GM19324 (cell line): ENCODE data around the gene ZDHHC17.
A peak's percentile ranks its signal among the peaks of the same experiment; 100 is the strongest.

ENCODE experiments used
- ATAC-seq: cut with Tn5 transposase; IDR thresholded peaks from one replicate; pipeline ENCODE4 v1.9.1; 2021; ENCODE audit warnings: mild to moderate bottlenecking, moderate library complexity; ENCODE audit not compliant: unreplicated experiment, low FRiP score

ZDHHC17 gene

DNA sequence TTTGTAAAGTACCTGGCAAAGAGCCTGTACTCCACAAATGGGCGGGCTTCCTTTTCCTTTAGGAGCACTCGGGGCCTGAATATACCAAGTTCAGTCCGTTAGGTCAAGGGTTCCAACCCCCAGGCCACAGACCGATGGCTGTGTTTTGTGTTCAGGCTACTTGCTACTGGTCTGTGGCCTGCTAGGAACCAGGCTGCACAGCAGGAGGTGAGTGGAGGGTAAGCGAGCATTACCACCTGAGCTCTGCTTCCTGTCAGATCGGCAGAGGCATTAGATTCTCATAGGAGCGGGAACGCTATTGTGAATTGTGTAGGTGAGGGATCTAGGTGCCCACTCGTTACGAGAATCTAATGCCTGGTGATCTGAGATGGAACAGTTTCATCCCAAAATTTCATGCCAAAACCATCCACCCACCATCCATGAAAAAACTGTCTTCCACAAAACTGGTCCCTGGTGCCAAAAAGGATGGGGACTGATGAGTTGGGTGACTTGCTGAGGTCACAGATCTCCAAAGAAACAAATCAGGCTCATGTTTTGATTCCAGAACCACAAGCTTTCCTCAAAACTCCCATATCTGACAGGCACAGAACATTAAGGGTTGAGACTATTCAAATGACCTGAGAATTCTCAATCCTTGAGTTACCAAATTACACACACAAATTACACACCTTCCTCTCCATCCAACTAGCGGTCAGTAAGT lies 110.7 kb downstream of the ZDHHC17 start:
- no peak for ATAC-seq

DNA sequence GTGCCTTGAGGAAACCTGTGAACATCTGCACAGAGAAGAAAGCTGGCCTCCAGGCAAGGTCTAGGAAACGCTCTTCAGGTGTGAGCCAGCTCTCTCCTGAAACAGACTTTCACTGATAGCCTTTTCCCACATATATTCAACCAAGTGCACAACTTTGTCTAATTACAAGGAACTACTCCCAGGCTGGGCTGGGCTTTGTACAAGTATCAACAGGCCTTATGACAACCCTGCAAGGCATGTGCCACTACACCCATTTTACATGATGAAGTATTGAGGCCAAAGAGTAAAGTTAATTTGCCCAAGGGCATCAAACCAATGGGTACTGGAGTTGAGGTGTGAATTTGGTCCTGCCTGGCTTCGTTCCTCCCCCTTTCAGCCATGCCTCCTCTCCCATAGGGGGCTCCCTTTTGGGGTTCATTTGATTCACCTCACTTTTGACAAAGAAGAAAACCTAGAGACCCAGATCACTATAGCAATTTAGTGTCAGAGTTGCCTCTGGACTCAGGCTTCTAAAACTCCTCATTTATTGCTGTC lies 112.8 kb downstream of the ZDHHC17 start:
- no peak for ATAC-seq

DNA sequence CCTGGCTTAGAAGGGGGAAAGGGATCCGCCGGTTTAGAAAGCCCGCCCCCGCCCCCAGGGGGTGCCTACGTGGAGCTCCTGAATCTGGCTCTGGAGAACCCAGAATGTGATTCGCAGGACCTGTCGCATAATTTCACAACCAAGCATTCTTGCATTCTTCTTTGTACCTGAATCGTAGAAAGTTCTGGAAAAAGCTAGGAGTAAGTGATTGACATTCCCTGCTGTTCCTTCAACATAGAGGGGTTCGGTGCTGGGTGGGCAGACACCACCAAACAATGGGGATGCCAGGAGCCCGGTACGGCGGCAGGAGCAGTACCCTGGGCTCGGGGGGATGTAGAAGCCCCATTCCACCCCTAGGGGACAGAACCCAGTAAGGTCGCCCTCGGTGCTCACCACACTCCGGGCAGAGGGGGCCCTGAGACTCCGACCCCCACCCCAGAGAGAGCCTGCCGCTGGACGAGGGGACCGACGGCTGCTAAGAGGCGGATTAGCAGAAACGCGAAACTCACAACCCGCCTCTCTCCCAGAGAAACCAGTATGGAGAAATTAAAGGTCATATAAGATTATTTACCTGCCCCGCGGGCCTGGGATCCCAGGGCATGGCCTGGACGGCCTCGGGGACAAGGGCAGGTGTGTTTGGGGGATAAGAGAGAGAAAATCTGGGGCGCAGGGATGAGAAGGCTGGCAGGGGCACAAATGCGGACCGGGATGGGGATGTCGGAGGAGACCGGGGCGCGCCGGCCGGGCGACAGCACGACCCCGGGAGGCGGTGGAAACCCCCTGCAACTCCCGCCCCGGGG lies 114.4 kb downstream of the ZDHHC17 start:
- ATAC-seq, result peak; percentile 41

DNA sequence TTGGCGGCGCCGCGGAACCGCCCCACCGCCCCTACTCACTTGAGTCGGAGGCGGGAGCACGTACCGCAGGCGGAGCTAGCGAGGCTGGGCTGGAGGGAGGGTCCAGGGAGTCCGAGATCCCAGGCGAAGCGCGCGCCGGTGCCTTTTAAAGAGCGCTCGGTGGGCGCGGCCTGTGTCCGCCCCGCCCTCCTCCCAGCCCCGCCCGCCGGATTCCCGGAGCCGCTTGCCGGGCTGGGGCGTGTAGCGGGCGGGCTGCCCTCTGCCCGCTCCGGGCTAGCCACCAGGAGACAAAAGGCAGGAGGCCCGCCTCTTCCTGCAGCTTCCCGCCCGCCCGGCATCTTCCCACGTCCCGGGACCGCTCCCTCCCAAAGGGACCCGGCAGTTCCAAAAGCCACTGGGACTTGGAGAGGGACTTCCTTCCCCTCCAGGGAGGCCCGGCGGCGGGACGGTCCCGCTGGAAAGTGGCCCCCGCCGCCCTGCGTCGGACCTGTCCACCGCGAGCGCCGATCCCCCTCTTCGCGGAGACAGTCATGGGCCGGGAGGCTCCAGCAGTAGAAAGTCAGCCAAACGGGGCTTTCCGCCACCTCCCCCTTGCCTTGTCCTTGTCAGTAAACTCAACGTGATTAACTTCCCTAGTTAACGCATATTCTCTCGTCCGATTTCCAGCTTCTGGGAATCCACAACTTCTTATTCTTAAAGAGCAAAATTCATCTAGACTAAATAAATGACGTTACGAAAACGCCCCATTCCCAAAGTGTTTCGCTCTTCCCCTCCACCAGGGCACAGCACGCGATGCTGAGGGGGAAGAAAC lies 115.2 kb downstream of the ZDHHC17 start, which contains the start of gene CSRP2:
TSS of gene CSRP2 (minus strand) at position 121 of the 811 bp plus-strand sequence. CDS start 12,759 bp downstream, outside the sequence.
- peak; percentile 93 for ATAC-seq

DNA sequence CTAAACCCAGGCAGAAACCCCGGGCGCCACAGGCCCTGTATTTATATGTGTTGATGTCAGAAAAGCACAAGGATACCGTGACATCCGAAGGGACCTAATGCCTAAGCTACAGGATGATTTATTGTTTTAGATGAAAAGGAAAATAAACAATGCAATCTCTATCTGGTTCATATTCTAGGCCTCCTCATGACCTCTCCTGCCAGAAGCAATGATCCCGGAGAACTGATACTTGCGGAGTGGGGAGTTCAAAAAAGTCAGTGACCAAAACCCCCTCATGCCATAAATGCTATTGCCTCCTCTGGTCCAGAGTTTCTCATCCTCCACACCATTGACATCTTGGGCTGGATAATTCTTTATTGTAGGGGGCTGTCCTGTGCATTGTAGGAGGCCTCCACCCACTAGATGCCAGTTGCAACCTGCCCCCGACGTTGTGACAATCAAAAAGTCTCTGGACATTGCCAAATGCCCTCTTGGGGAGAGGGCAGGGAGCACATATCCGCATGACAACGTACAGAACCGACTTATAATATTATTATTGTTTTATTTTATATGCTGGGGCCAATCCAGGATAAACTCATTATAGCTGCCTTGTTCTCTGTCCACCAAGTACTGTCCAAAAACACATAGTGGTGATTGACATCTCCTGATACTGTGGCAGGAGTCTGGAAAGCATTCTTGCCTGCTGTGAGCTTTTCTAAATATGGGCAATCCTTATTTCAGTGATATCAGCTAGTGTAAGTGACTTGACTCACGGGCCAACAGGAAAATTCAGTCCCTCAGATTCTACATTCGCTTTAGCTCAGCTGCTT lies 116.0 kb downstream of the ZDHHC17 start:
- no peak for ATAC-seq

DNA sequence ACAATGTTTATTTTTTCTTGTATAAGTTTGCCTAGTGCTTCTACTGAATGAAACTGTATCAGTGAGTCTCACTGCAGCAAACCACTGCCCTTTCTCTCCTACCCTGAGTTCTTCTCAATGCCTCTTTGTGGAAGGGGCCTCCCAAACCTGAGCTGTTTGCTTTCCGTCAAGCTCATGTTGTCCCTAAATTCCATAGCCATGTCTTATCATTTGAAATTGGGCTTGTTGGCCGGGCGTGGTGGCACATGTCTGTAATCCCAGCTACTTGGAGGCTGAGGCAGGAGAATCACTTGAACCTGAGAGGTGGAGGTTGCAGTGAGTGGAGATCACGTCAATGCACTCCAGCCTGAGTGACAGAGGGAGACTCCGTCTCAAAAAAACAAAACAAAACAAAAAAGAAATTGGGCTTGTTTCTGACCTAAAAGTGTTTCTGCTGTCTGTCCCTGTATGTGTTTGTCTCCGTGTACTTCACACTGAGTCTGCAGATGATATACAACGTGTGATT lies 116.7 kb downstream of the ZDHHC17 start:
- no peak for ATAC-seq

DNA sequence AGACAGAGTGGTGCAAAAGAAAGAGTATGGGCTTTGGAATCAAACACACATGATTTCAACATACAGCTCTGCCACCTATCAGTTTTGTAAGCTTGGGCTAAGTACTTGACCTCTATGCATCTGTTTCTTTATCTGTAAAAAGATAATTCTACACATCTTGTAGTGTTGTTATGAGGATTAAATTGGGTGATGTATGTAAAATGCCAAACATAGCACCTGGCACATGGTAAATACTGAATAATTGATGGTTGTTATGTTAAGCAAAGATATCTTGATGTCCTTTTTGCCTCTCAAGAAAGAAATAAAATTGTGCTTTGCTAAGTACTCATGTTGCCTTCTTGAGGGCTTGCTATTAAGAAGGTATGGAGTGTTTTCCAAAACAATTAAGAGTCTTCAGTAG lies 117.2 kb downstream of the ZDHHC17 start:
- no peak for ATAC-seq

DNA sequence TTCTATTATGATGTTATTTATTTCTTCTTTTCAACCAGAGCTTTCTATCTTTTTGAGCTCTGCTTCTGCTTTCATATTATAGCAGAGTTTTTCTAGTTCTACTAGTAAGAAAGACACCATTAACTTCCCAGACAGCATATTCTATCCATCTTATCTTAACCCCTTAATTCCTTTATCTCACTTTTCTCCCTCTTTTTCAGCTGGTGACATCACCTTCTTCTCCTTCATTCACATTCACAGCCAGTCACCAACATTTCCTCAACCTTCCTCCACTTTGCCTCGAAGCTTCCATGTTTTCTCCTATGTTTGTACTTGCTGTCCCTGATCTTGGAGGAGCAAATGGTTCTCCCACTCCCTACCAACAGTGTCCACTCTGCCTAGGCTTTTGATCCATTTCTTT lies 118.5 kb downstream of the ZDHHC17 start:
- no peak for ATAC-seq

DNA sequence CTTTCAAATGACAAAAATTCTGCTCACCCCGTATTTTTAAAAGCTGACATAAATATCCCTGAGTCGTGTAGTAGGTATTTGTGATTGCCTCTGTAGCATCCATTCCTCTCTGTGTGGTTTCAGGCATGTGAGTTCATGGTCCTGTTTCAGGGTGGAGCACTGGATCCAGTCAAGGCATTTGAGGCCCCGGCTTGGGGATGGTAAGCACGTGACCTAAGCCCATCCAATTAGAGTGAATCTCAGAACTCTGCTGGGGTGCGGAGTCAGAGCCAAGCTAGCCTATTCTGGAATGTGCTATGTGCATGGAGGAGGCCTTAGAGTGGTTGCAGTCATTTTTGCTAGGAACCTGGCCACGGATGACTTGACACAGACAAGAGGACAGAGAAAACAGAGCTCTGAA lies 119.2 kb downstream of the ZDHHC17 start:
- no peak for ATAC-seq

DNA sequence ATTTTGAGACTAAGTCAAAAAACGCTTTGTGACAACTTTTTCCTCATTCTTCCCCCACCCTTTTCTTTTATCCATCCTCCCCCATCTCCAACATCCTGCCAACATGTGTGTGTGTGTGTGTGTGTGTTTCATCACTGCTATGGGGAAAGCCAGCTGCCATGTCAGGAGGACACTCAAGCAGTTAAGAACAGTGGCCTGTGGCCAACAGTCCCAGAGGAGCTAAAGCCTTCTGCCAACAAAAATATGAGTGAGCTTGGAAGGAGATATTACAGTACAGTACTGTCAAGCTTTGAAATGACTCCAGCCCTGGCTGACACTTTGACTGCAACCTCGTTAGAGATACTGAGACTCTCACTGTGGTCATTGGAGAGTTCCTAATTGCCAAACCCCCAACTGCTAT lies 119.9 kb downstream of the ZDHHC17 start:
- no peak for ATAC-seq

DNA sequence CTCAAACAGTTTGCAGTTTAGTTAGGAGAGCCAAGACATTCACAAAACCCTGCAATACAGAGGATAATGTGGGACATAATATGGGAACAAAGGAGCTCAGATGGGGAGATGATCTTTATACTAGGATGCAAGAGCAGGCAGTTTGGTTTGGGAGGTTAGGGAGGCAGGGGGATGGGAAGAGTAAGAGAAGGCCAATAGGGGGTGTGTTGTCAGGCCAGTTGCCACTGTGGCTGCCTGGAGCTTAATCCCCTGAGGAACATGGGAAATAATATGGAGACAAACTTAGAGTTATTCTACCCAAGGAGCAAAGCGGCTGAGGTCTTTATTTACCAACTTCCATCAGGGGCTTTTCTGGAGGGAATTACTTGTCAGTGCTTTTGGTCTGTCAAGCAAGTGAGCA lies 124.9 kb downstream of the ZDHHC17 start:
- ATAC-seq, result no peak

DNA sequence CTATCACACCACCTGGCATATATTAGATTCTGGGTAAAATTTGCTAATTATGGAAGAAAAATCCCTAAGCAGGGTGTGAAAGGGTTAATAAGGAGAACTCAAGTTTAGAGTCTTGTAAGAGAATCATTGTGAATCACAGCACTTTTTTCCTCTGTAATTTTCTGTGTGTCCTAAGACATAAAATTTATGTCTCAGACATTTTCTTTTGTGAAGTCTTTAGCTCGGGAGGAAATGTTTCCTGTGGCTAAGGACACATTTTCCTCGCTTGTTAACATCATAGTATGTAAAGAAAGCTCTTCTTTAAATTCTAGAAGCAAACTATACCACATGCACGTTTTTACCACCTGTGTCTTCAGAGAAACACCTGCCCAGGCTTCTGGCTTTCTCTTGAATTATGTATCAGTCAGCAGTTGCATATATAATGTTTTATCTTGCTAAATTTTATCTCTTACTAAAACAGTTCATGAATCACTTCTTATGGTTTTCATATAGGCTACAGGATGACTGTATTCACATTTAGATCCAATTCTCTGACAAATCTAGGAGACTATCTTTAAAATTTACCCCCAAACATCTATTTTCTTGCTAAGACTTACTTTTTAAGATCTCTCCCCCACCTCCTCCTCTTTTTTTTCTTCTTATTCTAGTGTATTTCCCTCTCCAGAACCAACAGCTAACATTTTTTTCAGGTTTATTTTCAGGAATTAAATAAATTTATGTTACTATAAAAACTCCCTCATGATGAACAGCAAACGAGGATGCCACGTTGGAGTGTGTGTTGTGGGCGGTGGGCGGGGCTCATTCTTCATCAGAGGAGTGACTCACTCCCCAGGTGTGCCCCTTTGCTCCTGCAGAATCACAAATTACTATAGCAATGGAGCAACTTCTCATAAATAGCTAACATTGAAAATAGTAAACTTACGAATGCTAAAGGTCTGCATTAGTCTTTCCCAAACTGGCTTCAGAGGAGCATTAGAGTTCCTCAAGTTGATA lies 126.5 kb downstream of the ZDHHC17 start:
- no peak for ATAC-seq

DNA sequence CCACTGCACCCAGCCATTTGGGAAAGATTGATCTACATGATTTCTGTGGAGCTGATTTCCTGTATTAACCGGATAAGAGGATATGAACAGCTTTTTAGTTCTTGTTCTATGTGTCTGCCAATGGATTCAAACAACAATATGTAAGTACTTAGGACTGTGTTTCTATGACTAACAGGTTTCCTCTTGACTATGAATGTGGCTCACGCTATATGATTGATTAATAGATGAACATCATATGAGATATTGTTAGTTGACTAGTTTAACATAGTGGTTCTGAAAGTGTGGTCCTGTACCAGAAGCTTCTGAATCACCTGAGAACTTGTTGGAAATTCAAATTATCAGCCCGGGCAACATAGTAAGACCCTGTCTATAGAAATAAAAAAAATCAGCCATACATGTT lies 127.7 kb downstream of the ZDHHC17 start:
- ATAC-seq, result no peak

DNA sequence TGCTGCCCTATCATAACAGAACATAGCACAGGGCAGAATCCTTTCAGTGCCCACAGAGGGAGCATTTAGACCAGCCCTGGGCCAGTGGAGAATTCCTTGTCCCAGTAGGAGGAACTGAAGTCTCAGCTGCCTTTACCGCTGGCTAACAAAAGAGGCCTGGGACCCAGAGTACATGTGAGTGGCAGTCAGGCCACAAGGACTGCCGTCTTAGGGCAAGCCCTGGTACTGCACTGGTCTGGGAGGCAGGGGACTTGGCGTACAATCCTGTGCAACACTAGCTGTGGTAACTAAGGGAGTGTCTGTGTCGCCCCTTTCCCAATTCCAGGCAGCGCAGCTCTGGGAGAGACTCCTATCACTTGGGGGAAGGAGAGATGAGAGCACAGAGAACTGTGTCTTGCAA lies 131.9 kb downstream of the ZDHHC17 start:
- ATAC-seq, result no peak

DNA sequence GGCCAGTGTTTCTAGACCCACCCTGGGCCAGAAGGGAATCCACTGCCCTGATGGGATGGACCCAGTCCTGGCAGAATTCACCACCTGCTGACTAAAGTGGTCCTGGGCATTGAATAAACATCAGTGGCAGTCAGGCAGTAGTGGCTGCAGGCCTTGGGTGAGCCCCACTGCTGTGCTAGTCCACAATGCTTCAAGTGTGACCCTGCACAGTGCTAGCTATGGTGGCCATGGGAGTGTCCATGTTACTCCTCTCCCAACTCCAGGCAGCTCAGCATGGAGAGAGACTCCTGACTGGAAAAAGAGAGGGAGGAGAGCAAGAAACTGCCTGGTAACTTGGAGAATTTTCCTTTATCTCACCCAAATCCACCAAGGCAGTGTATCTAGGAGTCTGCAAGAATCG lies 132.4 kb downstream of the ZDHHC17 start:
- no peak for ATAC-seq

DNA sequence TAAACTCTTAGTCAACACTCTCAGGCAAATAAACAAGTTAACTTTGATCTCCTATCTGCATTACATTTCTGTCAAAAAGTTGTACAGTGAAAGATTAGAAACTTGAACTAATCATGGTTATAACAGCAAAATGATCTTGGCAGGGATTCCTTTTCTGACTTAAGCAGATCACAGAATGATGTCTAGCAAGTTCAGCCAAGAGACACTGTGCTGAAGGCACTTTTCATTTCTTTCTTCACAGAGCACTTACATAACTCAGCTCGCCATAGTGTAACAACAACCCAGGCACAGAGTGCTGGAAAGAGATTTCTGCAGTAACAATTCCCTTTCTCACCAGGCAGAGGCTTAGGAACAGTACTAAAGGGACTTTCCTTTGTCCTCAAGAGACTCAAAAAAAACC lies 134.5 kb downstream of the ZDHHC17 start:
- ATAC-seq, result no peak

DNA sequence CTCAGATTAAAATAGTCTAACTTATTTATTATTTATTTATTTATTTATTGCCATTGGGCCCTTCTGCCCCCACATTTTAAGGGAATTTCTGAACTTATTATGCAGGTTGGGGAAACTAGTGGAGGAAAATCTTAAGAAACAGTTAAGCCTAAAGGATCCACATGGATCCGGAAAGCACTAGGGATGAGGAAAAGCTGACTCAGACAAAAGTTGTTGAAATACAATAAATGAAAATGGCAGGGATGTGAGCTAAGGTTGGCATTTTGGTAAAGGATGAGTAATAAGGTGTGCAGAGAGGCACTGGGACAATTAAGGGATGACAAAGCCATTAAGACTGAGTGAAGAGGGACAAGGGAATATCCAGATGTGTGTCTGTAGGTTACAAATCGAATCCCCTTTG lies 135.6 kb downstream of the ZDHHC17 start:
- no peak for ATAC-seq

DNA sequence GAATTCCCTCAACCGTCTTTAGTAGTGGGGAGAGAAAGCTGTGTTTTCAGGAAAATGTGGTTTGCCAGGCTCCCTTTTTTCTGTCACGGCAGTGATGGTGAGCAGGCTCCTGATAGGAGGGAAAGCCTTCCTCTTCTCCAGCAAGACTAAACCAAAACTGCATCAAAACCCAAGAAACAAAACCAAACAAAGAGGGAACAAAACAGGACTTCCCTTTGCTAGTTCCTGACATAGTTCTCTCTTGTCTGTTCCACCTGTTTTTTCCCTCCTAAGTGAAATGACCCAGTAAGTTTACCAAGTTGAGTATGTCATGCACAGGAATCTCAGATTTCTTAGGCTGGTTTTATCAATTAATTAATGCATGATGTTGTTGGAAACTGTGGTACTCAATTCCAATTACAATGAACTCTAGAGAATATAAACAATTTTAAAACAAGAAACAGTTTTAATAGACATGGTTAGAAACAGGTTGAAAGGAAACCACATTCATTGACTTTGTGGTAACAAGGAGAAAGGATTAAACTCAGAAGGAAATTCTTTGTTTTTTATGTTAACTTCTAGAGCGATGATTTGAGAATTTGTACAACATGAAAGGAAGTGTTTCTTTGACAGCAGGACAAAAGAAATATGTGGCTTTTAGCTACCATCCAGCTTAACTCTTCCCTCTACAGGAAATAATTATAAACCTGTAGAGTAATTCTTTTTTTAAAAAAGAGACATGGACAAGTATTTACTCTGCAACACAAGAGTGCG lies 137.9 kb downstream of the ZDHHC17 start:
- no peak for ATAC-seq
